GM19025 (cell line): Measurements from ENCODE around the gene UBR3.

Source experiments
- ATAC-seq: cut with Tn5 transposase; IDR thresholded peaks from one replicate; pipeline ENCODE4 v1.9.1; 2021; ENCODE audit warnings: mild to moderate bottlenecking, low read depth, moderate library complexity; ENCODE audit not compliant: unreplicated experiment

UBR3 gene

DNA sequence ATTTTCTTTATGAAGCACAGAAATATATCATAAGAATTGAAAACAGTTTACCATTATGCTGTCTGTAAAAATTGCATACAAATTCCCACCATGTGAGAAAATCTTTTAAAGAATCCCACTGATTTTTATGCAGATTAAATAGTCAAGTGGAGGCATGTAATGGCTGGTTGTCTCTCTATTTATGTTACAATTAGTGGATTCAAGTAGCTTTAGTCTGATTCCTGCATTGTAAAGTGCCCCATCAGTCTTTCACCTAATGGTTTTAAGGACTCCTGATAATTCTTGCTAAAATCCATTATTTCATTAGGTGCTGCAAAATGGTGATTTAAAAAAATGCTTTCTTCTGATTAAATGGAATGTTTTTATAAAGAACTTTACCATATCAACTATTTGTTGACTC lies 202.3 kb downstream of the UBR3 start:
- no peak for ATAC-seq

DNA sequence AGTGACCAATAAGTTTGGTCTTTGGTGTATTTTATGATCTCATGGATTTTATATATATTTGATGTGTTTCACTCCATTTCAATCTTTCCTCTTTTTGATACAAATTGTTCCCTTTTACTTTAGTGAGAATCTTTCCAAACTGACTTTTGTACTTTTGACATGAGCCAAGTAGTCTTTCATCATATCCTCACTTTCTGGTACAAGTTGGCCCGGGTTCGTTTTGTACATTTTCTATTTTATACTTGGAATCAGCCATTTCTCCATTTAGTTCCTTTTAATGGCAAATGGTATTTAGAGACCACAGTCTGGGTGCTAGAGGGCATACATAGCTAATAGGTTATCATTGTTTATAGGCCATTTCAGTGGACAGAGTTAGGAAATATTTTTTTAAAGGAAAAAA lies 202.8 kb downstream of the UBR3 start:
- no peak for ATAC-seq

DNA sequence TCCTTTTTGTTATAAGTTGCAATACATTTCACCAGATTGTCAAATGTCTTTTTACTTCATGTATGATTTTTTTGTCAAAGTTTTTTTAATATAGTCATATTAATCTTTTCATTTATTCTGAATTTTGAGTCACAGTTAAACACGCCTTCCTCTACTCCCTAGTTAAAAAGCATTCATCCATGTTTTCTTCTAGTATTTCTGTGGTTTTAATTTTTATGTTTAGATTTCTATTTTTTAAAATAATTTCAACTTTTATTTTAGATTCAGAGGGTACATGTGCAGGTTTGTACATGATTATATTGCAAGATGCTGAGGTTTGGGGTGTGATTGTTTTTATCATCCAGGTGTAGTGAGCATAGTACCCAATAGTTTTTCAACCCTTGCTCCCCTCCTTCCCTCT lies 204.0 kb downstream of the UBR3 start:
- ATAC-seq = no peak

DNA sequence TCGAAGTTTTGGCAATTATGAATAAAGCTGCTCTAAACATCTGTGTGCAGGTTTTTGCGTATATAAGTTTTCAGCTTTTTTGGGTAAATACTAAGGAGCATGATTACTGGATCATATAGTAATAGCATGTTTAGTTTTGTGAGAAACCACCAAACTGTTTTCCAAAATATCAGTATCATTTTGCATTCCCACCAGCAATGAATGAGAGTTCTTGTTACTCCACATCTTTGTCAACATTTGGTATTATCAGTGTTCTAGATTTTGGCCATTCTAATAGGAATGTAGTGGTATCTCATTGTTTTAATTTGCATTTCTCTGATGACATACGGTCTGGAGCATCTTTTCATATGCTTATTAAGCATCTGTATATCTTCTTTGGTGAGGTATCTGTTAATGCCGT lies 207.3 kb downstream of the UBR3 start:
- ATAC-seq = no peak

DNA sequence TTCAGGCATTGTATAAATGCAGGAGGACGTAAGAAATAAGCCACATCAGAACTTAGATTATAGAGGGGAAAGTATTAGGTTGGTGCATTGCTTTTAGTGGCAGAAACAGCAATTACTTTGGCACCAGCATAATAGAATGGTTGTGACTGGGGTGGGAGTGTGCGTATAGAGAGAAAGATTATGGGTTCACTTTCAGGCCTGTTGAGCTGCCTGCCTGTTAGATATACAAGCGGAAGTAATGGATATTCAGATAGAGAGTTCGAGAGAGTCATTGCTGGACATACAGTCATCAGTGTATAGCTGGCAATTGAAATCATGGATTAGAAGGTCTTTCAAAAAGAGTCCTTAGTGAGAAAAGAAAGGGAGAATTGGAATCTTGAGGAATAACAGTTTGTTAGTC lies 211.5 kb downstream of the UBR3 start:
- no peak for ATAC-seq

DNA sequence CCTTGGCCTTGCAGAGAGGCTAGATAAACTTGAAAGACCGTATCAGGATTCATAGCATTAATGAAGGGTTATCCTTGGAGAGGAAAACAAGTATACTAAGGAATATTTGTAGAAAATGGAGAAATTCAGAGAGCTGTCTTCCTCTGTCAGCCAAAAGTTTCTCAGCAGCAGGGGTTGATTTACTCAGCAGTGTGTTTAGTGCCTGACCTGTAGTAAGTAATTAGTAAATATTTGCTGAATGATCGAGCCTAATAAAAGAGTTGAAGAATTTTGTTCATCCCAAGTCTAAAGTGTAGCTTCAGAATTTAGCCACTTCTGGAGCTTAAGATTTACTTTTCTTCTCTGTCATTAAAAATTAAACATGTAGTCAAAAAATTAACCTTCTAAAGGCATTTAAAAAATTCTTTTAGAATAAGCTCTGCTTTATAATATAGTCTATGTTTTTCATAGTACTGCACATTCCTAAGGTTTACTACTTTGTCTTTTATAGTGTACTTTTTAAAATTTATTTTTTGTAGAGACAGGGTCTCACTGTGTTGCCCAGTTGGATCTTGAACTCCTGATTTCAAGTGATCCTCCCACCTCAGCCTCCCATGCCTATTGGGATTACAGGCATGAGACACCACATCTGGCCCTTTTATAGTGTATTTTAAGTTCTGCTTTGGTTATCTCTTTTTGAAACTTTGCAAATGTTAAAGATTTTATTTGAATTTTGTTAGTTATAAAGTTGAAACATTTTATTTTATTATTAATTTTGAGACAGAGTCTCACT lies 212.3 kb downstream of the UBR3 start:
- ATAC-seq = no peak

- no peak for ATAC-seq
Observed at GRCh38 chr2:170044751-170045478, 217.7 kb downstream of the UBR3 start.

GRCh38 chr2:170047331-170048065 lies 220.2 kb downstream of the UBR3 start:
- ATAC-seq = no peak

DNA sequence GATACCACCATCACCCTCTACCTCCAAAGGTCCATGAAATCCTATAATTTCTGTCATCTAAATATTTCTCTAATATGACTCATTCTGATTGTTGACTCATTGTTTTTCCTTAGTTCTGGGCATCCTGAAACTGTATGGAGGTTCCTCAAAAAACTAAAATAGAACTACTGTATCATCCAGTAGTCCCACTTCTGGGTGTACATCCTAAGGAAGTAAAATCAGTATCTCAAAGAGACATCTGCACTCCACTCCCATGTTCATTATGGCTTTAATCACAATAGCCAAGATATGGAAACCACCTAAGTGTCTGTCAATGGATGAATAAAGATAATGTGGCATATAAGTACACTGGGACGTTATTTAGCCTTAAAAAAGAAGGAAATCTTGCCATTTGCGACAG lies 224.9 kb downstream of the UBR3 start:
- ATAC-seq = no peak

- no peak for ATAC-seq
Observed at GRCh38 chr2:170054997-170055396, 227.7 kb downstream of the UBR3 start.

DNA sequence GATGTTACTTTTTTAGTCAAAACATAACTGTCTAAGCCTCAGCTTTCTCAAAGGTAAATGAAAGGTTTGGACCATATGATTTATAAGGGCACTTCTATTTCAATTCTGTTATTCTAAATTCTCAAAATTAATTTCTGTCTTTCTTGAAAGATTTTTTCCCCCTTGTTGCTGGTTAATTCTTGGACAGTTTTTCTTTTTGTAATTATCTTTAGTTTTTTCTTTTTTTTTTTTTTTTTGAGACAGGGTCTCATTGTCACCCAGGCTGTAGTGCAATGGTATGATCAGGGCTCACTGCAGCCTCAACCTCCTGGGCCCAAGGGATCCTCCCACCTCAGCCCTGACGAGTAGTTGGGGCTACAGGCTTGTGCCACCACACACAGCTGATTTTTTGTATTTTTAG lies 229.6 kb downstream of the UBR3 start:
- ATAC-seq = no peak

DNA sequence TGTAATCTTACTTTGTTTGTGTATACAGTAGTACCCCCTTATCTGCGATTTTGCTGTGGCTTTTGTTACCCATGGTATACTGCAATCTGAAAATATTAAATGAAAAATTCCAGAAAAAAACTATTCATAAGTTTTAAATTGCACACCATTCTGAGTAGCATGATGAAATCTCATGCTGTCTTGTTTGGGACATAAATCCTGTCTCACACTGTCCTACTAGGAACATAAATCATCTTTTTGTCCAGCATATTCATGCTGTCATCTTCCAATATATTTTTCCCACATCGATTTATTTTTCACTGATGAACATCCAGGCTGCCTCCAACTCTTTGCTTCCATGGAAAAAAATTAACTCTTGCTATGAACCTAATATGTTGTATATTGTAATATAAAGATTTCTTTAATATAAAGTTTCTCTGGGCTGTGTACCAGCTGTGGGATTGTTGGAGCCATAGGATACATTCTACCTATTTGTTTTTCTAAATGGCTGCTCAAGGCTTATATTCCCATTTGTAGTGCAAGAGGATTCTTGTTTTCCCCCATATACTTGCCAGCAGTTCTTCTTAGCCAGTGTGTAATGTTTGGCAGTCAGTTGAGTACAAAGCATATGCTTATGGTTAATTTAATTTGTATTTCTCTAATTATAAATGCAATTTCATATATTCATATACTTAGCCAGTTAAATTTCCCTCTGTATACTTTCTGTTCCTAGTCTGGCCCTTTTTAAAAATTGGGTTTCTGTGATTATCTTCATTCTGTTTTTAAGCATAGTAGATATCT lies 236.4 kb downstream of the UBR3 start:
- no peak for ATAC-seq

DNA sequence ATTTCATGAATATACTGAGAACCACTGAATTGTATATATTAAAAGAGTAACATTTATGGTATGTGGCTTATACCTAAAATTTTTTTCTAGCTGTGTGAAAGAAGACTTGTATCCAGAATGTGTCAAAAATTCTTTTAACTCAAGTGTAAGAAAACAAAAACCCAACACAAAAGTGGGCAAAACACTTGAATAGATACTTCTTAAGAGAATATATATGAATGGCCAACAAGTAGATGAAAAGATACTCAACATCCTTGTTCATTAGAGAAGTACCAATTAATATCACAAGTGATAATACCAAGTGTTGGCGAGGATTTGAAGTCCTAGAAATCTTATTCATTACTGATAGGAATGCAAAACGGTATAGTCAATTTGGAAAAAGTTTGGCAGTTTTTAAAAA lies 243.5 kb downstream of the UBR3 start:
- no peak for ATAC-seq

DNA sequence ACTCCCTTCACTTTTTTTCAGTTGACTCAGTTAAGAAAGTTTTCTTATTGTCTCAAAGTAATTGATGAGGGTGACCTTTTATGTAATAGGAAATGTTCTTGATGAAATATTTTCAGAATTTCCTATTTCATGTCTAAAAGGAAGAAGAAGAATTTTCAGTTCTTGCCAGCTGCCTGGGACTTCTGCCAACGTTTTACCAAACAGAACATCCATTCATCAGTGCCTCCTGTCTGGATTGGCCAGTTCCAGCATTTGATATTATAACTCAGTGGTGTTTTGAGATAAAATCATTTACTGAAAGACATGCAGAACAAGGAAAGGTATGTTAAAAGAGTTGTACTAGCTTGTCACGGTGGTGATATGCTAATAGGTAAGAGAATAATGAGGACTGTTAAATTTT lies 246.0 kb downstream of the UBR3 start:
- no peak for ATAC-seq

GRCh38 chr2:170076189-170076588 lies 248.9 kb downstream of the UBR3 start:
- ATAC-seq = no peak

- ATAC-seq = no peak
Observed at GRCh38 chr2:170077830-170078569, 250.7 kb downstream of the UBR3 start.

DNA sequence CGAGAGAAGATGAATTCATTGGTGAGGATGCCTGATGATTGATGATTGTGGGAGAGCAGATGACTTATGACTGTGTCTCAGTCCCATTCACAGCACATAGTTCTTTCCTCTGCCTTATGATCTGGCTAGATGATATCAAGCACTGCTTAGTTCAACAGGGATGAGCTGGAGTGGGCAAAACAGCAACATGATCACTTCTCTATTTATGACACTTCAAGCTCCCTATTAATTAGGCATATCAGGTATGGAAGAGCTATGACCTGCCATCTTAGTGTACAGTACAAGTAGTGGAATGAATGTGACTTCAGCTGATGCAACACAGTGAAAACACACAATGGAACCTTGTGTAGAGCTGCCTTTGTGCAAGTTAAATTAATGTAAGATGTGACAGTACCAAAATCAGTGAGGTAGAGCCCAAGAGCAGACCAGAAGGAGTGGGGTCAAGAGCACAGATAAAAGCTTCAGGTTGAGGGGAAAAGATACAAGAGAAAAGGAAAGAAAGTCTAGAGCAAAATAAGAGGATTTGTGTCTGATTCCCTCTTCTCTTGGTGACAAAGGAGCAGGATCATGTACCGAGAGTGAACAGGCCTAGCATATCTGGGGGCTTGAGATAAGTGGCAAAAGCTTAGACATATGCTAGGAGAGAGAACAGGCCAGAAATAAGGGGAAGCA lies 257.7 kb downstream of the UBR3 start:
- ATAC-seq = no peak

DNA sequence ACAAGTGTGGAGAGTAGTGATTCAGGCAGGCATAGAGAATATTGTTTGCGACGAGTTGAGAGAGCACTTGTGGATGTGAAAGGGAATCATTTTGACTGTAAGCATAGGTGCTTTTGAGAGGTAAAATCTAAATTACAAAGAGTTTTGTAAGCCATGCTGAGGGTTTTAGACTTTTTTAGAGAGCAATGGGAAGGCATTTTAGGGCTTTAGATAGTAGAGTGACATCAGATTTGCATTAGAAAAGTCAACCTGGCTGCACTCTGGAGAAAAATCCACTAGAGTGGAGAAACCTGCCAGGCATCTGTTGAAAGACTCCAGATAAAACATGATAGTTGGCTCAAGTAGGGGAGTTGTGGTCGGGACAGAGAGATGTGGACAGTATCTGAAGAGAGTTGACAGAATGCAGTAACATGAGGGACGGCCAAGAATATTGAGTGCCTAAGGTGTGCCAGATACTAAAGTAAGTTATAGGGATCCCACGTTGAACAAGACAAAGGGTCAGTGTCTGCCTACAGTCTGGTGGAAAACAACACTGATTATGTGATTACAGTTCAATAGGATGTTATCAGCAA lies 258.9 kb downstream of the UBR3 start:
- no peak for ATAC-seq

- no peak for ATAC-seq
Observed at GRCh38 chr2:170086751-170087412, 259.6 kb downstream of the UBR3 start.
